ENCODE measurements around the gene RBBP5. TPM values are rescaled to one million over a fixed set of nuclear protein-coding genes. Genes with fewer than 3 reads are reported as not detected.

RBBP5 gene
- total RNA-seq, 2 donors from 2014 or later: 17.8 to 23.6 TPM

- 88 to 96% methylated on average over 3 of the region's 3 CpGs for WGBS, 2 experiments (ENCODE audit: insufficient coverage in 1 of 2, insufficient read length in 1 of 2)
- no peaks in the 10 kb centered on the region for H3K9me3 Mint-ChIP-seq
- H3K27me3 Mint-ChIP-seq (ENCODE audit: insufficient read depth): no peaks in the 10 kb centered on the region
- no peak overlapping the region for H3K9ac ChIP-seq (ENCODE audit: extremely low read depth, low read length, poor library complexity, severe bottlenecking)
- H3K9me3 ChIP-seq (ENCODE audit: control insufficient read depth, low read length): no peaks in the 10 kb centered on the region
- no peaks in the 10 kb centered on the region for H3K4me1 Mint-ChIP-seq
- H3K4me3 Mint-ChIP-seq: no peak overlapping the region
- no peak for DNase-seq
- peaks cover 87% of the 10 kb centered on the region for H3K36me3 Mint-ChIP-seq (ENCODE audit: low read depth)
- H3K4me3 ChIP-seq (ENCODE audit: low read length): no peak overlapping the region
- H3K27ac Mint-ChIP-seq: no peak overlapping the region
- no peaks in the 10 kb centered on the region for H3K27me3 ChIP-seq (ENCODE audit: control insufficient read depth, insufficient read depth, low read length, poor library complexity, severe bottlenecking)
- TF ChIP-seq, protein P1, sequence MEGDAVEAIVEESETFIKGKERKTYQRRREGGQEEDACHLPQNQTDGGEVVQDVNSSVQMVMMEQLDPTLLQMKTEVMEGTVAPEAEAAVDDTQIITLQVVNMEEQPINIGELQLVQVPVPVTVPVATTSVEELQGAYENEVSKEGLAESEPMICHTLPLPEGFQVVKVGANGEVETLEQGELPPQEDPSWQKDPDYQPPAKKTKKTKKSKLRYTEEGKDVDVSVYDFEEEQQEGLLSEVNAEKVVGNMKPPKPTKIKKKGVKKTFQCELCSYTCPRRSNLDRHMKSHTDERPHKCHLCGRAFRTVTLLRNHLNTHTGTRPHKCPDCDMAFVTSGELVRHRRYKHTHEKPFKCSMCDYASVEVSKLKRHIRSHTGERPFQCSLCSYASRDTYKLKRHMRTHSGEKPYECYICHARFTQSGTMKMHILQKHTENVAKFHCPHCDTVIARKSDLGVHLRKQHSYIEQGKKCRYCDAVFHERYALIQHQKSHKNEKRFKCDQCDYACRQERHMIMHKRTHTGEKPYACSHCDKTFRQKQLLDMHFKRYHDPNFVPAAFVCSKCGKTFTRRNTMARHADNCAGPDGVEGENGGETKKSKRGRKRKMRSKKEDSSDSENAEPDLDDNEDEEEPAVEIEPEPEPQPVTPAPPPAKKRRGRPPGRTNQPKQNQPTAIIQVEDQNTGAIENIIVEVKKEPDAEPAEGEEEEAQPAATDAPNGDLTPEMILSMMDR (conservative IDR thresholded peaks at IDR 0.05): no peak
- no peak overlapping the region for H3K27ac ChIP-seq (ENCODE audit: low read depth, low read length)
- H3K4me1 ChIP-seq (ENCODE audit: control insufficient read depth, insufficient read depth, low read length): no peaks in the 10 kb centered on the region
- H3K36me3 ChIP-seq (ENCODE audit: control insufficient read depth, insufficient read depth, low read length): peaks cover 98% of the 10 kb centered on the region
Measured at GRCh38 chr1:205102404-205102803, 19.4 kb downstream of the RBBP5 start.

GRCh38 chr1:205098242-205098641 lies 23.5 kb downstream of the RBBP5 start:
- no peak overlapping the region for H3K4me3 Mint-ChIP-seq
- H3K4me1 ChIP-seq (ENCODE audit: control insufficient read depth, insufficient read depth, low read length): no peaks in the 10 kb centered on the region
- H3K36me3 ChIP-seq (ENCODE audit: control insufficient read depth, insufficient read depth, low read length): peaks cover 93% of the 10 kb centered on the region
- H3K27ac ChIP-seq (ENCODE audit: low read depth, low read length): no peak overlapping the region
- H3K9ac ChIP-seq (ENCODE audit: extremely low read depth, low read length, poor library complexity, severe bottlenecking): no peak overlapping the region
- no peaks in the 10 kb centered on the region for H3K27me3 Mint-ChIP-seq (ENCODE audit: insufficient read depth)
- no peaks in the 10 kb centered on the region for H3K9me3 Mint-ChIP-seq
- H3K27ac Mint-ChIP-seq: no peak overlapping the region
- DNase-seq: no peak
- H3K36me3 Mint-ChIP-seq (ENCODE audit: low read depth): peaks cover 80% of the 10 kb centered on the region
- no peaks in the 10 kb centered on the region for H3K9me3 ChIP-seq (ENCODE audit: control insufficient read depth, low read length)
- no peak overlapping the region for H3K4me3 ChIP-seq (ENCODE audit: low read length)
- H3K27me3 ChIP-seq (ENCODE audit: control insufficient read depth, insufficient read depth, low read length, poor library complexity, severe bottlenecking): no peaks in the 10 kb centered on the region
- TF ChIP-seq, protein P1 (conservative IDR thresholded peaks at IDR 0.05): no peak
- H3K4me1 Mint-ChIP-seq: no peaks in the 10 kb centered on the region

DNA sequence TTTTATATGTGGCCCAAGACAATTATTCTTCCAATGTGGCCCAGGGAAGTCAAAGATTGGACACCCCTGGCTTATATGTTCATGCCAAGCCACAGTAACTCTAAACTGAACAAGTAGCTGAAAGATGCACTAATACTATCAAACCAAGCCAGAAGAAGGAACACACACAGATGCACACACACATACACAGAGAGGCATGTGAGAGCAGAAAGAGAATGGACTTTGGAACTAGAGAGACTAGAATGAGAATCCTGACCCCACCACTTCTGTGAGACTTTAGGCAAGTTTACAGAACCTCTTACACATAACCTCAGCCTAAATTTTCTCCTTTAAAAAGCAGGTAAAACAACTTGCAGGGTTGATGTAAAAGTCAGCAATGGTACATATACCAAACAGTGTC lies 26.4 kb downstream of the RBBP5 start:
- TF ChIP-seq, protein P1 (conservative IDR thresholded peaks at IDR 0.05): no peak
- no peak for DNase-seq
- H3K27ac Mint-ChIP-seq: no peak overlapping the region
- H3K27me3 Mint-ChIP-seq (ENCODE audit: insufficient read depth): no peaks in the 10 kb centered on the region
- no peaks in the 10 kb centered on the region for H3K4me1 Mint-ChIP-seq
- peaks cover 67% of the 10 kb centered on the region for H3K36me3 Mint-ChIP-seq (ENCODE audit: low read depth)
- Histone ChIP-seq H3K36me3 (ENCODE audit: control insufficient read depth, insufficient read depth, low read length) (peaks cover 93% of the 10 kb centered on the region), H3K9me3 (ENCODE audit: control insufficient read depth, low read length) (no peaks in the 10 kb centered on the region), H3K27ac (ENCODE audit: low read depth, low read length) (no peak overlapping the region), H3K27me3 (ENCODE audit: control insufficient read depth, insufficient read depth, low read length, poor library complexity, severe bottlenecking) (no peaks in the 10 kb centered on the region), H3K9ac (ENCODE audit: extremely low read depth, low read length, poor library complexity, severe bottlenecking) (no peak overlapping the region), H3K4me3 (ENCODE audit: low read length) (no peak overlapping the region), H3K4me1 (ENCODE audit: control insufficient read depth, insufficient read depth, low read length) (no peaks in the 10 kb centered on the region)
- H3K4me3 Mint-ChIP-seq: no peak overlapping the region
- H3K9me3 Mint-ChIP-seq: no peaks in the 10 kb centered on the region
